ENCODE results near the gene ADSS2.

ADSS2 gene

DNA sequence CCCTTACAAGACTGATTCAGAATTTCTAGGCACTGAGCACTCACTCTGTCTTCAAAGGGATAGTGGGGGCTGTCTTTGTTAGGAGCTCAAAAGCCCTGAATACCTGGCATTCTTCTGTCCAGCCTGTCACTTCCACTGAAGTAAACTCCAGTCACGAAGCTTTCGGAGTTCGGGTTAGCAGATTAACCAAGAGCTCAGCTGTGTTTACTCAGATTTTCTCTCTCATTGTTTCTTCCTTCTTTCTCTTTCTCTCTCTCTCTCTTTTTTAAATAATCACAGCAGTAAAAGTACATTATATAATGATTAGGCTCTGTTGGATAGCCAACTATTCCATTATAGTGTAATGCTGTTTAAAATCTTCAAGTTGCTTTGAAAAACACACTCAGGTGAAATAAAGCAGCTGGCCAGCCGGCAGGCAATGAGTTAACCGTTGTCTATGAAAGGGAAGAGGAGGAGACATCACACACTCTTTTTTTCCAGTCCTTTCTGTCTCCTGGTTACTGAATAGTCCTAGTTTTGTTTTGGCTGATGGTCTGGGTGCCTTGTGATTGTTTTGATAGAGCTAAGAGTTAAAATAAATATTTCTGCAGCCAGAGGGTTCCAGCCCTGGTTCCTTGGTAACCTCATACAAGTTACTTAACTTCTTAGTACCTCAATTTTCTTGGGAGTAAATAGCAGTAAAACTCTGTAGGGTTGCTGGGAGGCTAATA lies 89.8 kb downstream of the ADSS2 start:
- no peak for DNase-seq
